Vagina (tissue), 2 donors: ENCODE data around the gene SGIP1. TPM values are rescaled to one million over a fixed set of nuclear protein-coding genes. Genes with fewer than 3 reads are reported as not detected.

Experiments used
- DNase-seq, 2 donors: peaks; one replicate each; pipeline ENCODE4 v3.0.0-alpha.2; 2017; ENCODE audit errors: extremely low spot score in 2 of 2
- H3K27ac ChIP-seq: fragments of 200-600 bp; sonication (generic); one replicate; pipeline ENCODE4 v1.5.1; 2019
- H3K27me3 ChIP-seq: fragments of 200-600 bp; sonication (generic); one replicate; pipeline ENCODE4 v1.5.1; 2019
- H3K36me3 ChIP-seq, 2 donors: fragments of 200-600 bp; sonication (generic); one replicate each; pipeline ENCODE4 v1.5.1; 2017 to 2019
- H3K4me1 ChIP-seq: fragments of 200-600 bp; sonication (generic); one replicate; pipeline ENCODE4 v1.5.1; 2019
- H3K4me3 ChIP-seq, 2 donors: fragments of 200-600 bp; sonication (generic); 1 replicate in 1 of 2; 2 replicates in 1 of 2; pipeline ENCODE4 v1.5.1; 2016 to 2019
- H3K9me3 ChIP-seq: fragments of 200-600 bp; sonication (generic); one replicate; pipeline ENCODE4 v1.5.1; 2019
- CTCF ChIP-seq, 3 experiments: fragments of 450-650 bp in 2 of 3; fragments of 200-600 bp in 1 of 3; sonication (generic) in 1 of 3; IDR thresholded peaks; one replicate each; pipeline ENCODE4 v1.5.1; 2017 to 2019; ENCODE audit warnings: antibody characterized with exemption in 3 of 3, mild to moderate bottlenecking in 2 of 3, moderate library complexity in 2 of 3
- POLR2A ChIP-seq, 2 donors: fragments of 450-650 bp; IDR thresholded peaks; one replicate each; pipeline ENCODE4 v1.6.1; 2017; ENCODE audit warnings: antibody characterized with exemption in 2 of 2, mild to moderate bottlenecking in 2 of 2, moderate library complexity in 2 of 2
- POLR2AphosphoS5 ChIP-seq, 2 donors: sonication (generic); formaldehyde crosslinking; IDR thresholded peaks; one replicate each; pipeline ENCODE4 v1.9.0; 2017; ENCODE audit warnings: antibody characterized with exemption in 2 of 2, mild to moderate bottlenecking in 2 of 2, low read depth in 1 of 2; ENCODE audit not compliant: insufficient read depth in 1 of 2
- intact Hi-C: fragments of 100-400 bp; cut with DNase I; formaldehyde crosslinking; loops from one replicate; pipeline ENCODE4 v1.15.1; 2023
- total RNA-seq: library from RNA; depleted of rRNA; stranded (reverse); fragments of >200 nt; gene quantifications from one replicate; pipeline ENCODE4 v1.2.3, GENCODE V29; 2016

The SGIP1 gene
- total RNA-seq, 1 donor from 2014 or later = 14.0 TPM

GRCh38 chr1:66613187-66613586, 79.2 kb downstream of the SGIP1 start:
- Histone ChIP-seq H3K27ac (no peak overlapping the region), H3K4me3 (no peak overlapping the region), H3K9me3 (no peaks in the 10 kb centered on the region), H3K4me1 (no peaks in the 10 kb centered on the region), H3K27me3 (no peaks in the 10 kb centered on the region), H3K36me3 (no peaks in the 10 kb centered on the region)
- intact Hi-C loops = no loop called here
- no peak for TF ChIP-seq POLR2A (IDR thresholded peaks at IDR 0.05)
- TF ChIP-seq CTCF (IDR thresholded peaks at IDR 0.05) = no peak
- TF ChIP-seq POLR2AphosphoS5 (IDR thresholded peaks at IDR 0.05; ENCODE audit: insufficient read depth in 1 of 2, low read depth in 1 of 2) = no peak
- no peak for DNase-seq

GRCh38 chr1:66617362-66618184, 83.6 kb downstream of the SGIP1 start:
- Histone ChIP-seq H3K36me3 (no peaks in the 10 kb centered on the region), H3K27ac (no peak overlapping the region), H3K9me3 (no peaks in the 10 kb centered on the region), H3K4me3 (no peak overlapping the region), H3K27me3 (no peaks in the 10 kb centered on the region), H3K4me1 (no peaks in the 10 kb centered on the region)
- TF ChIP-seq POLR2AphosphoS5 (IDR thresholded peaks at IDR 0.05; ENCODE audit: insufficient read depth in 1 of 2, low read depth in 1 of 2) (no peak), CTCF (IDR thresholded peaks at IDR 0.05) (no peak), POLR2A (IDR thresholded peaks at IDR 0.05) (no peak)
- DNase-seq = no peak
- intact Hi-C loops = no loop called here

- TF ChIP-seq POLR2A (IDR thresholded peaks at IDR 0.05) (no peak), POLR2AphosphoS5 (IDR thresholded peaks at IDR 0.05; ENCODE audit: insufficient read depth in 1 of 2, low read depth in 1 of 2) (no peak), CTCF (IDR thresholded peaks at IDR 0.05) (no peak)
- Histone ChIP-seq H3K4me3 (no peak overlapping the region), H3K4me1 (no peaks in the 10 kb centered on the region), H3K27ac (no peak overlapping the region), H3K36me3 (no peaks in the 10 kb centered on the region), H3K27me3 (no peaks in the 10 kb centered on the region), H3K9me3 (no peaks in the 10 kb centered on the region)
- DNase-seq = no peak
- intact Hi-C loops = no loop called here
Observed at GRCh38 chr1:66618390-66618789, 84.4 kb downstream of the SGIP1 start.

- TF ChIP-seq CTCF (IDR thresholded peaks at IDR 0.05) = no peak
- TF ChIP-seq POLR2A (IDR thresholded peaks at IDR 0.05) = no peak
- TF ChIP-seq POLR2AphosphoS5 (IDR thresholded peaks at IDR 0.05; ENCODE audit: insufficient read depth in 1 of 2, low read depth in 1 of 2) = no peak
- intact Hi-C loops = no loop called here
Observed at GRCh38 chr1:66623812-66624211, 89.9 kb downstream of the SGIP1 start.

DNA sequence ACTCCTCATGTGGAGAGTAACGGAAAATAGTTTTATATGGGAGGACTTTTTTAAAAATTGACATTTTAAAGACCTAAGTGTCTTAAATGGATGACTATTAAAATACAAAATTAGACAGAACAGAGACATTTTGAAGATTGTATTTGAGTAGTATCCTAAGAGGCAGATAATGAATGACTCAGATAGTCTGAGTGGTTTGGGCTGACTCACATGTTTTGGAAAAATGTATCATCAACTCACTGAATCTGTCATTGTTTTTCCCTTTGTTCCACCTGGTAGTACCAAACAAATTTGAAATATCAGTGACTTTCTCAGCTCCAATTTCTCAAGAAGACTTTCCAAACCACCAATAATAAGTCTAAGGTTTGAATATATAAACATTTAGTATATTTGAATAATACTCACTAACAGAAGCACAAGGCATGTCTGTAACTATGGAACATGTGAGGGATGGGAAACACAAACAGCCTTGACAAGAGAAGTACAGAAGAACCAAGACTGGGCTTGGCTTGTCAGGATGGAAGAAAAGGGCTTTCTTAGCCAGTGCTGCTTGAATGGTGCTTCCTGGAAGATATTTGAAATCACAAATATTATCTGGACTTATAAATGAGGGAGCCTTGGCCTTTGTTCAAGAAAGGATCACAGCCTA, 90.6 kb downstream of the SGIP1 start:
- Histone ChIP-seq H3K9me3 (no peaks in the 10 kb centered on the region), H3K27ac (peak overlapping the region; percentile 59), H3K4me3 (no peak overlapping the region), H3K4me1 (peaks cover 7% of the 10 kb centered on the region), H3K27me3 (no peaks in the 10 kb centered on the region), H3K36me3 (no peaks in the 10 kb centered on the region)
- intact Hi-C loops = no loop called here
- TF ChIP-seq POLR2AphosphoS5 (IDR thresholded peaks at IDR 0.05; ENCODE audit: insufficient read depth in 1 of 2, low read depth in 1 of 2) (no peak), POLR2A (IDR thresholded peaks at IDR 0.05) (no peak)
- no peak for DNase-seq

More at GRCh38 chr1:66623812-66624211, 89.9 kb downstream of the SGIP1 start:
- H3K4me1 ChIP-seq = peaks cover 7% of the 10 kb centered on the region
- no peak overlapping the region for H3K4me3 ChIP-seq
- peak overlapping the region; percentile 57 for H3K27ac ChIP-seq
- no peaks in the 10 kb centered on the region for H3K27me3 ChIP-seq
- no peak for DNase-seq
- H3K9me3 ChIP-seq = no peaks in the 10 kb centered on the region
- no peaks in the 10 kb centered on the region for H3K36me3 ChIP-seq
